HepG2 (cell line): ENCODE results near the gene SNRNP27. TPM values are rescaled to one million over a fixed set of nuclear protein-coding genes. Genes with fewer than 3 reads are reported as not detected.

Experiments
- ARID4A ChIP-seq: sonication (generic); formaldehyde crosslinking; IDR thresholded peaks from 2 replicates; pipeline ENCODE4 v1.5.0; 2020; ENCODE audit warnings: mild to moderate bottlenecking, missing genetic modification reagents, borderline replicate concordance
- DR1 ChIP-seq: sonication (generic); formaldehyde crosslinking; IDR thresholded peaks from 2 replicates; pipeline ENCODE4 v1.8.0; 2021; ENCODE audit warnings: mild to moderate bottlenecking, missing genetic modification reagents, inconsistent platforms
- KAT8 ChIP-seq: IDR thresholded peaks from 2 replicates; pipeline ENCODE4 v1.6.1; 2016; ENCODE audit warnings: missing genetic modification reagents, missing compliant biosample characterization
- LCORL ChIP-seq, 2 experiments: fragments of 450-650 bp in 1 of 2; sonication (generic) in 1 of 2; formaldehyde crosslinking in 1 of 2; IDR thresholded peaks; 2 replicates each; pipeline versions ENCODE4 v1.5.0 to v1.6.1; 2017 to 2020; ENCODE audit warnings: antibody characterized with exemption in 1 of 2, missing genetic modification reagents in 1 of 2
- NCOA5 ChIP-seq: sonication (generic); formaldehyde crosslinking; IDR thresholded peaks from 2 replicates; pipeline ENCODE4 v1.4.0; 2020; ENCODE audit warnings: missing genetic modification reagents
- RFXANK ChIP-seq: IDR thresholded peaks from 2 replicates; pipeline ENCODE4 v1.6.1; 2016
- TCF12 ChIP-seq, 2 experiments: fragments of 450-650 bp in 1 of 2; sonication (generic) in 1 of 2; formaldehyde crosslinking in 1 of 2; IDR thresholded peaks; 2 replicates each; pipeline versions ENCODE4 v1.6.1 to v1.8.0; 2017 to 2022; ENCODE audit warnings: antibody characterized with exemption in 1 of 2, mild to moderate bottlenecking in 1 of 2, missing genetic modification reagents in 1 of 2, moderate library complexity in 1 of 2
- TRAFD1 ChIP-seq: sonication (generic); formaldehyde crosslinking; IDR thresholded peaks from 2 replicates; pipeline ENCODE4 v1.5.1; 2020; ENCODE audit warnings: missing genetic modification reagents, mild to moderate bottlenecking, borderline replicate concordance
- ZBTB34 ChIP-seq: sonication (generic); formaldehyde crosslinking; IDR thresholded peaks from 2 replicates; pipeline ENCODE4 v1.8.0; 2022; ENCODE audit warnings: mild to moderate bottlenecking, missing genetic modification reagents
- ZNF414 ChIP-seq: sonication (generic); formaldehyde crosslinking; IDR thresholded peaks from 2 replicates; pipeline ENCODE4 v1.5.0; 2020; ENCODE audit warnings: missing genetic modification reagents
- ZNF468 ChIP-seq: sonication (generic); formaldehyde crosslinking; IDR thresholded peaks from 2 replicates; pipeline ENCODE4 v1.8.0; 2022; ENCODE audit warnings: mild to moderate bottlenecking, moderate library complexity, missing genetic modification reagents
- ZNF614 ChIP-seq: IDR thresholded peaks from 2 replicates; pipeline ENCODE4 v1.6.1; 2018; ENCODE audit warnings: missing biosample characterization, missing genetic modification reagents, inconsistent platforms, borderline replicate concordance
- ZNF691 ChIP-seq: sonication (generic); formaldehyde crosslinking; IDR thresholded peaks from 2 replicates; pipeline ENCODE4 v1.4.0; 2020; ENCODE audit warnings: missing genetic modification reagents, low read depth, mild to moderate bottlenecking, borderline replicate concordance
- polyA plus RNA-seq, 8 experiments: library from polyadenylated mRNA; depleted of rRNA in 3 of 8; stranded (reverse) in 7 of 8; unstranded in 1 of 8; fragments of >200 nt; fragmentation: Illumina TruSeq in 4 of 8; extraction: Trizol in 4 of 8; gene quantifications; 2 replicates each; pipeline versions ENCODE4 v1.2.1 to v1.2.3, GENCODE V29; 2011 to 2016; ENCODE audit warnings: low read depth in 4 of 8, missing spikeins in 1 of 8, mixed read lengths in 1 of 8; ENCODE audit not compliant: insufficient read depth in 1 of 8
- total RNA-seq, 5 experiments: library from RNA; depleted of rRNA; stranded (reverse); fragments of >200 nt; fragmentation: Illumina TruSeq; extraction: Trizol; gene quantifications; 2 replicates each; pipeline ENCODE4 v1.2.3, GENCODE V29; 2016; ENCODE audit warnings: low read depth in 1 of 5

SNRNP27 gene
- total and polyA plus RNA-seq, 2 of the 13 experiments (the other 11 are each of a cell fraction or from before 2014, with no cell fraction given): 49.8 to 54.6 TPM

- TF ChIP-seq TRAFD1 (CRISPR knock-in tag): no peak
- peak; percentile 40; the same call in 1 of the 2 replicates for TF ChIP-seq ZNF414 (CRISPR knock-in tag)
- TF ChIP-seq LCORL (IDR thresholded peaks at IDR 0.05): no peak
- peak; percentile 44; the same call in 1 of the 2 replicates for TF ChIP-seq LCORL (CRISPR knock-in tag; IDR thresholded peaks at IDR 0.05)
- TF ChIP-seq KAT8 (CRISPR knock-in tag): peak; percentile 76; the same call in 1 of the 2 replicates
- no peak for TF ChIP-seq NCOA5
- no peak; the same call in 1 of the 2 replicates for TF ChIP-seq ARID4A
- no peak for TF ChIP-seq DR1
- no peak for TF ChIP-seq ZNF468 (CRISPR knock-in tag)
- no peak for TF ChIP-seq TCF12 (IDR thresholded peaks at IDR 0.05)
- TF ChIP-seq TCF12 (CRISPR knock-in tag; IDR thresholded peaks at IDR 0.05): no peak
- no peak for TF ChIP-seq ZBTB34 (CRISPR knock-in tag)
- TF ChIP-seq RFXANK: no peak
- TF ChIP-seq ZNF614: peak; percentile 96; the same call in 1 of the 2 replicates
- no peak for TF ChIP-seq ZNF691 (CRISPR knock-in tag)
These were observed 33.2 kb downstream of the SNRNP27 start (continued) for GRCh38 chr2:69926849-69927515.
